Non-pigmented ciliary epithelial cell (primary cell): ENCODE measurements around the gene MDGA2.
"Not testable (repeated sequence)": the region's sequence is repeated elsewhere in the genome, so short reads cannot be mapped to it uniquely, and the experiment has no call there.

Experiments used
- DNase-seq: peaks from one replicate; pipeline ENCODE4 v3.0.0-alpha.2; 2010; ENCODE audit warnings: low read depth

The MDGA2 gene

GRCh38 chr14:47328376-47328775 is 347.0 kb downstream of the MDGA2 start:
- no peak for DNase-seq

DNA sequence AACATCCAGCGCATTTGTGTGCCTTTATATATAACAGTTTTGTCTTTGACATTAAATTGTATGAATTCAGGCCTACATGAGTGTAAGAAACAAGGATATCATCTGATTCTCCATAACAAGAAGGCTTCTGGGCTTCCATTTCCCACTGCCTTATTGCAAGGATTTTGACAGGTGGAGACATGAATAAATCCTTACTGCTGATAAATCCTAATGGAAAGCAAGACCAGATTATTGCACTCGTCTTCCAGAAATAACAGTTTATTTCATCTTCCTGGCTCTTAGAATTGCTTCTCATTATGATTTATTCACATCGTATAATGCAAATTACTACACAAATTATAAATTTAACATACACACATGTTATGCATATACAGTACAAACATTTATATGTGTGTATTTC is 348.1 kb downstream of the MDGA2 start:
- DNase-seq: no peak

DNA sequence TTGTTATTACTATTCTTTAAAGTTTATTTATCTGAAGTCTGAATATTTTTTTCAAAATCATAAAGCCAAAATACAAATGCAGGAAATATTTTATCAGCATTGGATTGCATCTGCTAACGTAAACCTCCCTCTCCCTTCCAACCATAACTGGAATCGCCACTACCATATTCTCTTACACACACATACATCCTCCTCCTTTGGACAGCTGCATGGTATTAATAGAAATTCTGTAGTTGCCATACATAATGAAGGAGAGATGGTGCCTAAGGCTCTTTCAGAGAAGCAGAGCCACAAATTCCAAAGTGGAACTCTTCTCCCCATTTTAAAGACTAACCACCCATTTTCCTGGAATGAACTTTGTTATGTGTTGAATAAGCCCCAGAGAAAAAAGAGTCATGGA is 352.7 kb downstream of the MDGA2 start:
- no peak for DNase-seq

DNA sequence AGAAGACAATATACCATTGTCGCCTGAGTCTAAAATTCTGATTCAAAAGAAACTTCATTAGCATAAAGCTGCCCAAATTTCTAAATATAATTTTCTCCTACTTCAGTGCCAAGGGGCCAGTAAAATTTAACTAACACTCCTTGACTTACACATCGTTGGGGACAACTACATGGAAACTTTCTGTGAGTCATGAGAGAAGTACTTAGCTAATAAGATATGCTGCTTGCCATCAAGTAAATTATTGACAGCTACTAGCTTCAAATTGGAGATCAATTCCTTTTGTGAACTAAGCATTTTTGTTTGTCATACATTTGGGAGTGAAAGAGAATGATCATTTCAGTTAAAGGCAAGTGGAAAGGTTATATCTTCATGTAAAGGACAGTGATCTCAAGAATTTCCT is 373.3 kb downstream of the MDGA2 start:
- DNase-seq: no peak

GRCh38 chr14:47300796-47301195 is 374.6 kb downstream of the MDGA2 start:
- DNase-seq: peak; percentile 24

DNA sequence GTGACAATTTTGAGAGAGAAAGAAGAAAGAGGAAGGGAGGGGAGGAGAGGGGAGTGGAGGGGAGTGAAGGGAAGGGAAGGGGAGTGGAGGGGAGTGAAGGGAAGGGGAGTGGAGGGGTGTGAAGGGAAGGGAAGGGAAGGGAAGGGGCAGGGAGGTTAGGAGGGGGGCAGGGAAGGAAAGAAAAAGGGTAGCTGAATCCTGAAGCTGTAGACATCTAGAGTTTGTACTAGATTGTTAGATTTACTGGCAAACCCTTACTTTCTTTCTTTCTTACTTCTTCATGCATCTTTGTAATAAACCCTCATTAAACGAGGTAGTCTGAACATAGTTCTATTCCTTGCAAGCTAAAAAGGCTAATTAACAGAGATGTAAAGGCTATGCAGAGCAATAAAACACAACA is 378.0 kb downstream of the MDGA2 start:
- DNase-seq: no peak

DNA sequence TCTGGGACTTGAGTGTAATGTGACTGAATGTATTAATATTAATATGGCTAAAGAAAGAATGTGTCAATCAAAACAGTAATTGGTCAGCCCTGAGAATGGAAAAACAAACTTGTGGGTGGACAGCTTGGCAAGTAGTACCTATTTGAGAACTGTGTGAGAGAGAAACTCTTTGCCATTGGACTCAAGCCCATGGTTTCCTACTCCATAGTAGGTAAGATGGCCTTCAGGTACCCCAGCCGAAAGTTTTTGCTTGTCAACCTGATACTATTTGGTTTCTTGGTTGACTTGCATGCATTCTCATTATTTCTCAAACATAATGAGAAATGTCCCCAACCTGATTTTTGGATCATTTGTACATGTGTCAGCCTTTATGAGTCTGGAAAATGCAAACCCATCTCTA is 391.1 kb downstream of the MDGA2 start:
- DNase-seq: no peak

DNA sequence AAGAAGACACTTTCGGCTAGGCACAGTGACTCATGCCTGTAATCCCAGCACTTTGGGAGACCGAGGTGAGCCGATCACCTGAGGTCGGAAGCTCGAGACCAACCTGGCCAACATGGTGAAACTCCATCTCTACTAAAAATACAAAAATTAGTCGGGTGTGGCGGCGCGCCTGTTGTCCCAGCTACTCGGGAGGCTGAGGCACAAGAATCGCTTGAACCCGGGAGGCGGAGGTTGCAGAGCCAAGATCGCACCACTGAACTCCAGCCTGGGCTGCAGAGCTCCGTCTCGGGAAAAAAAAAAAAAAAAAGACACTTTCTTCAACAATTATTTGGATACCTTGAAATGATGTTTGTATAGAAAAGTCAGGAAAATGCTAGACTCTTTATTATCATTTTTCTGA is 393.6 kb downstream of the MDGA2 start:
- not testable (repeated sequence) for DNase-seq

- no peak for DNase-seq
Observed at GRCh38 chr14:47278233-47278842, 397.1 kb downstream of the MDGA2 start.

DNA sequence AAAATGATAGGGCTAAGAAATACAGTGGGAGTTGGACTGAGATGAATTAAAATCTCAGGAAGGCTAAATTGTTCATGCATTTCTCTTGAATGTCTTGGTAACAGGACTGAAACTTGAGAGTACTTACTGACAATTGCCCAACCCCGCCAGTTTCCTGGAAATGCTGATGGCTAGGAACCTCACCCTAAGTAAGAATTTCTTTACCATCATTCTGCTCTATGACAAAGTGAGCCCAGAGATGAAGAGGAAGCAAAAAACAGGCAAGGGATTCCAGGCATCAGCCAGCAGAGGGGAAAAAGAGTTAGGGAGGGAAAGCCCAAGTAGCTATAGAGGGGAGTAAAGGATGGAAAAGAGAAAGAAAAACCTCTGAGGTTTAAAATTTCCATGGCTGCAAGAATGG is 397.7 kb downstream of the MDGA2 start:
- no peak for DNase-seq

DNA sequence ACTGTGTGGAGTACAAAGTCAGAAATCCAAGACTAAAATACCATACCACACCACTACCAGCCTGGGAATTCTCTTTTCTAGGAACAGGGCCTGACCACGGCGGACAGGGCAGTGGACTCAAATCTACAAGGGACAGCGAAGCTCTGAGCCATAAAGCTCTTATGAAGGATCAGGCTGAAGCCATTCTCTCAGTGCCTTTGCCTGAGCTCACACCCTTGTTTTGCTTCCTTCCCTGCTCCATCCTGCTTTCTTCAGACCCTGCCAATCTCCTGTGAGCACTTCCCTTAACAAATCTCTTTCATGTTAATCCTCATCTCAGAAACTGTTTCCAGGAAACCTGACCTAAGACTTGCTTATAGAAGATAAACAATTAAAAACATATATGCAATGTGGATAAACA is 398.5 kb downstream of the MDGA2 start:
- DNase-seq: no peak

DNA sequence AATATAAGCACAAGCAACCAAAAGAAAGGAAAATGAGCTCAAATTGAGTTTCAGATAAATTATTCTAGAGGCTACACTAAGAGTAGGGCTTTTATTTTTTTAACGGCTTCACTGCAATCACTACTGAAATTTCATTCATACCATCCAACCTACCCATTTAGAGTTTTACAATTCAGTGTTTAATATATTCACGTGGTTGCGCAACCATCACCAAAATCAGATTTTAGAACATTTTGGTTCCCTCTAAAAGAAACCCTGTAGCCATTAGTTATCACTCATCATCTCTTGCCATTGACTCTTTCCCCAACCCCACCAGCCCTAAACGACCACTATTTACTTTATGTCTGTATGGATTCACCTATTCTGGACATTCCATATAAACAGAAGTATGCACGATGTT is 401.5 kb downstream of the MDGA2 start:
- no peak for DNase-seq

GRCh38 chr14:47270715-47271114 is 404.7 kb downstream of the MDGA2 start:
- DNase-seq: no peak

GRCh38 chr14:47269756-47270492 is 405.5 kb downstream of the MDGA2 start:
- no peak for DNase-seq

DNA sequence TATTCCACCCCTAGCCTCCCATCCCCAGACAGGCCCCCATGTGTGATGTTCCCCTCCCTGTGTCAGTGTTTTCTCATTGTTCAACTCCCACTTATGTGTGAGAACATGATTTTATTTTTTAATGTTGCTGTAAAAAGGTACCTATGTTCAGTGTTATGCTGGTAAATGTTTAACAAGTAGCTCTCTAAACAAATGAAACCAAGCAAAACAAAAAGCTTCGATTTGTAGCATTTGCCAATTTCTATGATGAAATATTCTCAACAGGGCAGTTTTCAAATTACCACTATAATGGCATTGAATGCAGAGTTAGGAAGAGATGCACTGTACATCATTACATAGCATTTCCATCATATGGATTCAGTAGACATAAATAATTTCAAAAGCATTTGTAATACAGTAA is 410.6 kb downstream of the MDGA2 start:
- no peak for DNase-seq

- no peak for DNase-seq
Observed at GRCh38 chr14:47262801-47263200, 412.6 kb downstream of the MDGA2 start.

DNA sequence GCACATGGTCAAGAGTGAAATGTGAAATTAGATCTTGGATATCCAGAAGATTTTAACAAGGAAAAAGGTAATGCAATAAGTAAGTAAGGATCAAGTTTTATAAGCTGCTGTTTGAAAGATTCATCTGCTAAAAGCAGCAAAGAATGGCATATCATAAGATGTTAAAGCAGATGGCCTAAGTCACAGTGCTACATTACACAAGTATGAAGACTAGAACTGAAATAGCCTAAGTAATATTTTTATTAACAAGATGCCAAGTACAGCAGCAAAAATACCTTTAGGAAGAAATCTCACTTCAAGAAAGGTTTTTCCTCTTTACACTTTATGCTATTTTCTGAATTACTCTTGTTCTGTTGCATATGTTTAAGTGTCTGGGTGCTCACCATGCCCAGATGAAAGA is 414.1 kb downstream of the MDGA2 start:
- no peak for DNase-seq

- no peak for DNase-seq
Observed at GRCh38 chr14:47259796-47260195, 415.6 kb downstream of the MDGA2 start.

DNA sequence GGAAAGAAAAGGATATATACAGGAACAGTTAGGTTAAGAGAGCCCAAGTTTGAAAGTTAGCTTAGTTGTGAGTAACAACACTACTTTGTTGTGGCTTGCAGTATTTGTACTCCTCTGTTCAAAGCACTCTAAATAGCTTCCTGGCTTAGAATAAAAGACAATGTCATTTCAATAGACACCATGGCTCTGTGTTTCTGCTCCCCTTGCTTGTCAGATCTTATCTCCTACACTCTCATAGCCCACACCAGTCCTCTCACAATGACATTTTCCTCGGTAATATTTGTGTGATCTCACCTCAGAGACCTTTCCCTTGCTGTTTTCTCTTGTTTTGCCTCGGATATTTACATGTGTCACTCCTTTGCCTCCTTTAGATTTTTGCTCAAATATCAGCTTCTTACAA is 418.4 kb downstream of the MDGA2 start:
- no peak for DNase-seq

- DNase-seq: no peak
Observed at GRCh38 chr14:47252802-47253201, 422.6 kb downstream of the MDGA2 start.

DNA sequence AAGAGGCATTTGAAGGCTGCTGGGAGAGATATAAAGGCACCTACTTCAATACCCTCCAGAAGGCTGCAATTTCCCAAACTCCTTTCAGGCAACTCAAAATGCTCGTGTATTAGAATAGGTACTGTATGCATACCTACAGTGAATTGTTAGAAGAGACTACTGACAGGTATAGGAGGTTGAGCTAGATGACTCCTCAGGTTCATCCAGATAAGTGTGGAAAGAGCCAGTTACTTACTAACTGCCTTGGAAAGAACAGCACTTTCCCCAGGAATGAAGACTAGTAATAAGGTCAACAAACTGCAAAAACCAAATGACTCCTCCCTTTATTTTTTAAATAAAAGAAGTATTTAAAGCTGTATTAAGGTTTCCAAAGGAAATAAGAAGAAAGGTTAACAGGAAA is 429.0 kb downstream of the MDGA2 start:
- DNase-seq: no peak

DNA sequence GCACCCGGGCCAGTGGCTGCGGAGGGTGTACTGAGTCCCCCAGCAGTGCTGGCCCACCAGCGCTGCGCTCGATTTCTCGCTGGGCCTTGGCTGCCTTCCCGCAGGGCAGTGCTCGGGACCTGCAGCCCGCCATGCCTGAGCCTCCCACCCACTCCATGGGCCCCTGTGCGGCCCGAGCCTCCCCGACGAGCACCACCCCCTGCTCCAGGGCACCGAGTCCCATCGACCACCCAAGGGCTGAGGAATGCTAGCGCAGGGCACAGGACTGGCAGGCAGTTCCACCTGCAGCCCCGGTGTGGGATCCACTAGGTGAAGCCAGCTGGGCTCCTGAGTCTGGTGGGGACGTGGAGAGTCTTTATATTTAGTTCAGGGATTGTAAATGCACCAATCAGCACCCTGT is 432.8 kb downstream of the MDGA2 start:
- DNase-seq: not testable (repeated sequence)

- DNase-seq: no peak
Observed at GRCh38 chr14:47240748-47241437, 434.5 kb downstream of the MDGA2 start.

DNA sequence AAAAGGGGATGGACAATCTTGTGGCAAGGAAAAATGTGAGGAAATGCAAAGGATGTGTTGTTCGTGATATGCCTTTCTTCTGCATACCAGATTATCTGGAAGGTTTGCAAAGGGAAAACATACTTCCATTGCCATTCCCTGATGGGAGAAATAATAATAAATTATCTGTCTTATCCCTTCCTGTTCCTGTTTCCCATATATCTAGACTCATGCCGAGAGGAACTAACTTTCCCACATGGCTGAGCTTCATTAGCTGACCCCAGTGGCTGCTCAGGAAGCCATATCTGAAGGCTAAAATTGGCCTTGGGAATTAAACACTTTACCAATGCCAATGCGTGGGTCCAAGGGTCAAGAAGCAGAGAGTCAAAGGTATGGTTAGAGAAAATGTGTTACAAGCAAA is 439.8 kb downstream of the MDGA2 start:
- no peak for DNase-seq
